Esophagus muscularis mucosa (tissue), 3 donors: ENCODE results near the gene ZNF777.
"Not testable (repeated sequence)": the region's sequence is repeated elsewhere in the genome, so short reads cannot be mapped to it uniquely, and the experiment has no call there.

Experiments
- POLR2A ChIP-seq: fragments of 450-650 bp; IDR thresholded peaks from one replicate; pipeline ENCODE4 v1.6.1; 2017; ENCODE audit warnings: antibody characterized with exemption, moderate library complexity, mild to moderate bottlenecking, low read depth
- TF ChIP-seq, protein P1 (sequence below), 3 experiments: fragments of 200-600 bp in 2 of 3; fragments of 450-650 bp in 1 of 3; sonication (generic) in 2 of 3; IDR thresholded peaks; one replicate each; pipeline ENCODE4 v1.5.1; 2017 to 2019; ENCODE audit warnings: antibody characterized with exemption in 3 of 3, mild to moderate bottlenecking in 2 of 3, moderate library complexity in 1 of 3

GRCh38 chr7:149493975-149494374 lies 33.1 kb upstream of the ZNF777 start:
- TF ChIP-seq, protein P1, sequence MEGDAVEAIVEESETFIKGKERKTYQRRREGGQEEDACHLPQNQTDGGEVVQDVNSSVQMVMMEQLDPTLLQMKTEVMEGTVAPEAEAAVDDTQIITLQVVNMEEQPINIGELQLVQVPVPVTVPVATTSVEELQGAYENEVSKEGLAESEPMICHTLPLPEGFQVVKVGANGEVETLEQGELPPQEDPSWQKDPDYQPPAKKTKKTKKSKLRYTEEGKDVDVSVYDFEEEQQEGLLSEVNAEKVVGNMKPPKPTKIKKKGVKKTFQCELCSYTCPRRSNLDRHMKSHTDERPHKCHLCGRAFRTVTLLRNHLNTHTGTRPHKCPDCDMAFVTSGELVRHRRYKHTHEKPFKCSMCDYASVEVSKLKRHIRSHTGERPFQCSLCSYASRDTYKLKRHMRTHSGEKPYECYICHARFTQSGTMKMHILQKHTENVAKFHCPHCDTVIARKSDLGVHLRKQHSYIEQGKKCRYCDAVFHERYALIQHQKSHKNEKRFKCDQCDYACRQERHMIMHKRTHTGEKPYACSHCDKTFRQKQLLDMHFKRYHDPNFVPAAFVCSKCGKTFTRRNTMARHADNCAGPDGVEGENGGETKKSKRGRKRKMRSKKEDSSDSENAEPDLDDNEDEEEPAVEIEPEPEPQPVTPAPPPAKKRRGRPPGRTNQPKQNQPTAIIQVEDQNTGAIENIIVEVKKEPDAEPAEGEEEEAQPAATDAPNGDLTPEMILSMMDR (IDR thresholded peaks at IDR 0.05), result not testable (repeated sequence)
- TF ChIP-seq POLR2A, result not testable (repeated sequence)
